Measurements from ENCODE around the gene MAP3K2.
"Not testable (repeated sequence)": the region's sequence is repeated elsewhere in the genome, so short reads cannot be mapped to it uniquely, and the experiment has no call there.

The MAP3K2 gene

DNA sequence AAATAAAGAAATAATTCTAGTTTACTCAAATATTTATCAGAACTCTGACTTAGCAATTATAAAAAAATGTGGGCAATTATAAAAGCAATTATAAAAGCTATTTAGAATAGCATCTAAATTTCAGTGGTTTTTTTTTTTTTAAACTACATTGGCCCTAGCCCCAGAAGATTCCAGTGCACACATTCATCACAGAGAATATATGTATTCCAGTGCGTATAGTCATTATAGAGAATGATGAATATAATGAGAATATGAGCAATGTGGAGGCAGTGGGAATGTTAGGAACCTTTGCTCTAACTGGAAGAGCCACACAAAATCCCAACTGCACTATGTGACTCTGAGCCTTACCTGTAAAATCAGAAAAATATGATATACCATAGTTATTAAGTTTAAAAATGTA, 10.5 kb downstream of the MAP3K2 start:
- no peak for DNase-seq

DNA sequence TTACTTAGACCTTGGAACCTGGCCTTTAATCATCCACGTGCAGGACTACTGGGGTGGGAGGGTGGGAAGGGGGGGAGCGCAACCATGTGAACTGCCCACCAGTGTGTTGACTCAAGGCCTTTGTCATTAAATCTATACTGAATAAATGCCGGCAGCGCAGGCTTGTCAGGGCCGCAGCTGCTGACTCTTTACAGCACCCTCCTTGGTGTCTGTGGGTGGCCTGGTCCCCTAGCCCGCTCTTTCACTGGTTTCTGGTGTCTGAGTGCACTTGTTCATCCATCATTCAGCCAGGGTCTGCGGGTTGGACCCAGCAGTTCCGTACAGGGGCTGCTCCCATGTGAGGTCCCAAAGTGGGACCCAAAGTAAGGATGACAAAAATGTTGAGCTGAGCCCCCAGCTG, 11.5 kb downstream of the MAP3K2 start:
- no peak for DNase-seq

DNA sequence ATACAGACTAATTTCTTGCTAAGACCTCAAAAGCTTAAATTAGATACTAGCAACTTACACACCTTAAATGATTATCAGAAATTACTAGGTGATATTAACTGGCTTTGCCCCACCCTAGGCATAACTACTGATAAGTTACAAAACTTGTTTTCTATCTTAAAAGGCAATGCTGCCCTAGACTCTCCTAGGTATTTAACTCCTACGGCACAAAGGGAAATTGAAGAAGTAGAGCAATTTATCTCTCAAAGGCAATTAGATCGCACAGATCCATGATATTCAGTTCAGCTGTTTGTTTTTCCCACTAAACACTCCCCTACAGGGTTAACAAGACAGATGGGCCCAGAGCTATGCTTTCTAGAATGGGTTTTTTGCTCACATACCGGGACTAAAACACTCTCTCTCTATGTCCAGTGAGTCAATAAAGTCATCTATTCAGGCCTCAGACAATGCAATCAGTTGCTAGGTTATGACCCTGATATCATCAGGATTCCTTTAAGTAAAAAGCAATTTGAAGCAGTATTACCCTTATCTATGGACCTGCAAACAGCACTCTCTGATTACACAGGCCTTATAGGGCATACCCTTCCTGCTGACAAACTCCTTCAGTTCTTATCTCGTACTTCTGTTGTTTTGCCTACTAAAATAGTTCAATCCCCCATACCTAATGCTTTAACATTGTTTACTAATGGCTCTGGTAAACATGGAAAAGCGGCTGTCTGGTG, 14.3 kb downstream of the MAP3K2 start:
- DNase-seq, result no peak

DNA sequence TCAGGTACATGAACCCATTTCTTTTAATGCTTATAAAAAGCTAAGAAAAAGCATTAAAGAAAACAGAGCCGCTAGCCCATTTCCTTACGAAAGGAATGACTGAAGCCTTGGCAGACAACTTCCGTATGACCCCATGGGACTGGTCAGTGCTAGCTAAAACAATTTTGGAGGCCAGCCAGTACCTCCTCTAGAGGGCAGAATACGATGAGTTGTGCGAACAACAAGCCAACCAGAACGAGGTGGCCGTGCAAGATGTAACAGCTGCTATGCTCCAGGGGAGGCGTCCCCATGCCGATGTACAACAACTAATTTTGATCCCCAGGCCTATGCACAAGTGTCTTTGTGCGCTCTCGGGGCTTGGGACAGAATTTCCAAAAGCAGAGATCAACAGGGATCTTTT, 16.7 kb downstream of the MAP3K2 start:
- no peak for DNase-seq

DNA sequence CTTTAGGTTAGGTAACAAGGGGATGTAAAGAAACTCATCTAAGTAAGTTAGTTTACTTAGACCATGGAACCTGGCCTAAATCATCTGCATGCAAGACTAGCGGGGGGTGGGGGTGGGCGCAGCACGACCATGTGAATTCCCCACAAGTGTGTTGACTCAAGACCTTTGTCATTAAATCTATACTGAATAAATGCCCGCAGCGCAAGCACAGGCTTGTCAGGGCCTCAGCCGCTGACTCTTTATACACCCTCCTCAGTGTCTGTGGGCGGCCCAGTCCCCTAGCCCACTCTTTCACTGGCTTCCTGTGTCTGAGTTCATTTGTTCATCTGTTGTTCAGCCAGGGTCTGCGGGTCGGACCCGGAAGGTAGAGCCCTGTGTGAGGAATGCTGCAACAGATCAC, 17.8 kb downstream of the MAP3K2 start:
- DNase-seq, result no peak

DNA sequence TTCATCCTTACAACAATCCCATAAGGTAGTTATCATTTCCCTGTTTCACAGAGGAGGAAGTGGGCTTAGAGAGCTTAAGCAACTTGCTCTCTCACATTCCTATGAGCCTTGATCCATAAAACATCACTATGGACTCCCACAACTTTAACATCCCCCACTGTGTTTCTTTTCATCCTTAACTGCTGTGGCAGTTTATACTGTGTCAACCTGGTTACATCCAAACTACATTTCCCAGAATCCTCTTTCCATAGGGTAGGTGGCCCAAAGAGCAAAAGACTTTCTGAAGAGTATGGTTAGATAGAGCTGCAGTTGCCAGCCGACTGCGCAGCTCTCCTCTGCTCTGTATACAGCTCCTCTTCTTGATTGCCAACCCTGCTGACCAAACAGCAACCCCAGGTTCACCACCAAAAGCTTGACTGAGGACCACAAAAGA, 22.5 kb downstream of the MAP3K2 start:
- no peak for DNase-seq

DNA sequence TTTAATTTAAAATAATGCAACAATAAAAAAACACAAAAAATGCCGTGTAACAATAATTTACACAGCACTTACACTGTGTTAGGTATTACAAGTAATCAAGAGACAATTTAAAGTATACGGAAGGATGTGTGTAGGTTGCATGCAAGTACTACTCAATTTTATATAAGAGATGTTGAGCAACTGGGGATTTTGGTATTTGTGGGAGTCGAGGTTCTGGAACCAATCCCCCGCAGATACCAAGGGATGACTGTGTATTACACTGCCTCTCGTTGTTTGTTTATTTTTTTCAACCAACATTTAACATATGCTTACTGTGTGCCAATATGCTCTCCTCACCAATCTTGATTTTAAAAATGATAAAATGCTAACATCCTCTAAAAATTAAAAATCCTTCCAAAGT, 24.8 kb downstream of the MAP3K2 start:
- DNase-seq, result peak; percentile 40

DNA sequence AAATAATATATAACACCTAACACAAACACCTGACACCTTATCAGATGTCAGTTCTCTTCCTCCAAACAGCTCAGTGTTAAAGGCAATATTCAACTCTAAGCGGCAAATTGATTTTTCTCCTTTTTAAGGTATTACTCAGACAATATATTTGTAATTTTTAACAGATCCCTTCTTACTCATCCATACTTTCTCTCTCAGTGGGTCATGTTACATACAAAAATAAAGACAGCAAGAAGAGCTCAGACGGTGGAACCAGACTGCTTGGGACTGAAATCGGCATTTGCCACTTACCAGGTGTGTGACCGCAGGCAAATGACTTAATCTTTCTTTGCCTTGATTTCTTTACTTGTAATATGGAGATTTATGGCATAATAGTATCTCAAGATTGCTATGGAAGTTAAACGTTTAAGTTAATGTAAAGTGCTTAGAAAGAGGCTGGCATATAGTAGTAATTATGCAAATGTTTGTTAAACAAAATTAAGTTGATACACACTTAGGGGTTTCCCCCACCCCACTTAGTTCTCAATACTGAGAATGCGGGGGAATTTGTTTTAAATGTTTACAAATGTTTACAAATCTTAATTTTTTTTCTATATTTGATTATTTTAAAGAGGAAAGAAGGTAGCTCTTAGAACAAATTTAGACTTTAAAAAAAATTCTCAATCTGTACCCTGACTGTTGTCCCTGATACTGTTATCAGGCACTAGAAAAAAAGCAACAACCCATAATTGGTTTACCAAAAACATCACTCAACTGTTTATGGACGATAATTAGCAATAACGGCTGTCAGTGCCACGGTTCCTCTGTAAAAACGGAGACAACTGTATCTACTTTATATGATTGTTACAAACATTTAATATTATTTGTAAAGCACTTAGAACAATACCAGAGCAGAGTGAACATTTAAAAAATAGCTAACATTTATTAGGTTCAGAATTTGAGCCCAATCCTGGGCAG, 25.6 kb downstream of the MAP3K2 start:
- no peak for DNase-seq

DNA sequence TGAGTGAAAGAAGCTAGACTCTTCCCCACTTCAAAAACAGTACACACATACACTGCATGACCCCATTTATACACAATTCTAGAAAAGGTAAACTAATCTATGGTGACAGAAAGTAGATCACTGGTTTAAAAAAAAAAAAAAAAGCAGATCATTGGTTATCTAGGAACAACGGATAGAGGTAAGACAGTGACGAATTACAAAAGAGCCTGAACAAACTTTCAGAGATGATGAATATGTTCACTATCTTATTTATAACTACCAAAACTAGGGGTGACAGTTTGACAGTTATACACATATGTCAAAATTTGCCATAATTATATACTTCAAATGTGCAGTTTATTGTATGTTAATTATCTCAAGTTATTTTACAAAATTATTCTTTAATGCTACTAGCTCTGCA, 27.5 kb downstream of the MAP3K2 start:
- DNase-seq, result no peak

DNA sequence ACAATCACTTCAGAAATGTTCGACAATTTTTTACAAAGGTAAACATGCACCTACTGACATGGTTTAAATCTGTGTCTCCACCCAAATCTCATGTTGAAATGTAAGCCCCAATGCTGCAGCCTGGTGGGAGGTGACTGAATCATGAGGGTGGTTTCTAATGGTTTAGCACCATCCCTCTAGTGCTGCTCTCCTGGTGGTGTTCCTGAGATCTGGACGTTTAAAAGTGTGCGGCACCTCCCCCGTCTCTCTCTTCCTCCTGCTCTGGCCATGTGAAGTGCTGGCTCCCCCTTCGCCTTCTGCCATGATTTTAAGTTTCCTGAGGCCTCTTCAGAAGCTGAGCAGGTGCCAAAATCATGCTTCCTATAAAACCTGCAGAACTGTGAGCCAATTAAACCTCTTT, 28.3 kb downstream of the MAP3K2 start:
- no peak for DNase-seq

DNA sequence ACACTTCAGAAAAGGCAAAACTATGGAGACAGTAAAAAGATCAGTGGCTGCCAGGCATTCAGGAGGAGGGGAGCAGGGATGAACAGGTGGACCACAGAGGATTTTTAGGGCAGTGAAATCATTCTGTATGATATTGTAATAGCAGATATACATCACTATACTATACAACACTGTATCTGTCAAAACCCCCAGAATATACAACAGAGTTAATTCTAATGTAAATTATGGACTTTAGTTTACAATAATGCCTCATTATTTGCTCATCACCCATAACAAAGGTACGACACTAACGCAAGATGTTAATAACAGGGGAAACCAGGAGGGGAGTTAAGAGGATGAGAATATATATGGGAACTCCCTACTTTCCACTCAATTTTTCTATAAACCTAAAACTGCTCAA, 28.8 kb downstream of the MAP3K2 start:
- DNase-seq, result no peak

DNA sequence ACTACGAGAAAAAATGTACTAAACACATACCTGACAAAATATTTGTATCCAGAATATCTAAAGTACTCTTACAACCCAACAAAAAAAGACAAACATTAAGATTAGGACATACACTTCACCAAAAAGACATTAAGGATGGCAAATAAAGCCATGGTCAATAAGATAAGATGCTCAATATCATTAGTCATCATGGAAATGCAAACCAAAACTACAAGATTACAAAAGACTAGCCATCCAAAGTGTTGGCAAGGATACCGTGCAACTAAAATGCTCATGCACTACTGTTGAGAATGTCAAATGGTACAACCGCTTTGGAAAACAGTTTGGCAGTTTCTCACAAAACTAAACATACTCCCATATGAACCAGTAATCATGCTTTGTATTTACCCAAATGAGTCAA, 29.7 kb downstream of the MAP3K2 start:
- no peak for DNase-seq

DNA sequence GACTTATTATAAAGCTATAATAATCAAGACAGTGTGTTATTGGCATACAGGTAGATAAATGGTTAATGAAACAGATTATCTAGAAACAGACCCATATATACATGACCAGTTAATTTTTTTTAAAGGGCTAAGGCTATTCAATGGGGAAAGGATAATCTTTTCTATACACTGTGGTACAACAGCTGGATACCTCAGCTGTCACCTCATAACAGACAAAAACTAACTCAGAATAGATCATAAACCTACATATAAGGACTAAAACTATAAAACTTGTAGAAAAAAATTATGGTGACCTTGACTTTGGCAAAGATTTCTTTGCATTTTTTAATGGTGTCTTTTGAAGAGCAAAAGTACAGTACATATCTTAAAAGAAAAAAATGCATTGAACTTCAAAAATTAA, 30.2 kb downstream of the MAP3K2 start:
- DNase-seq, result no peak

DNA sequence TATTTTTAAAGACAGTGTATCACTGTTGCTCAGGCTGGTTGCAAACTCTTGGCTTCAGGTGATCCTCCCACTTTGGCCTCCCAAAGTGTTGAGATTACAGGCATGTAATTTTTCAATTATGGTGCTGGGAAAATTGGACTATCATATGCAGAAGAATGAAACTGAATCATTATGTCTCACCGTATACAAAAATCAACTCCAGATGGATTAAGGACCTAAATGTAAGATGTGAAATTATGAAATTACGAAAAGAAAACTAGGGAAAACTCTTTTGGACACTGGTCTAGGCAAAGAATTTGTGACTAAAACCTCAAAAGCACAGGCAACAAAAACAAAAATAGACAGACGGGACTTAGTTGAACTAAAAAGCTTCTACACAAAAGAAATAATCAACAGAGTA, 31.2 kb downstream of the MAP3K2 start:
- no peak for DNase-seq

DNA sequence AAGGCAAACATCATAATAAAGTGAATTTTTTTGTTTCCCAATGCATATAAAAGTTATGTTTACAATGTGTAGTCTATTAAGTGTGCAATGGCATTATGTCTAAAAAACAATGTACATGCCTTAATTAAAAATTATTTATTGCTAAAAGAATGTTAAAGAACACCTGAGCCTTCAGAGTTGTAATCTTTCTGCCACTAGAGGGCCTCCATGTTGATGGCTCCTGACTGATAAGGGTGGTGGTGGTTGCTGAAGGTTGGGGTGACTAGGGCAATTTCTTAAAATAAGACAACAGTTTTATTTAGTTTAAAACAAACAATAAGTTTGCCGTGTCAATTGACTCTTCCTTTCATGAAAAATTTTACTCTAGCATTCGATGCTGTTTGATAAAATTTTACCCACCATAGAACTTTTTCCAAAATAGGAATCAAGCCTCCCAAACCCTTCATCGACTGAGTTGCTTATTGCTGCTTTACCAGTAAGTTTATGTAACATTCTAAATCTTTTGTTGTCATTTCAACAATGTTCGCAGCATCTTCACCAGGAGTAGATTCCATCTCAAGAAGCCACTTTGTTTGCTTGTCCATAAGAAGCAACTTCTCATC, 32.3 kb downstream of the MAP3K2 start:
- peak; percentile 15 for DNase-seq

DNA sequence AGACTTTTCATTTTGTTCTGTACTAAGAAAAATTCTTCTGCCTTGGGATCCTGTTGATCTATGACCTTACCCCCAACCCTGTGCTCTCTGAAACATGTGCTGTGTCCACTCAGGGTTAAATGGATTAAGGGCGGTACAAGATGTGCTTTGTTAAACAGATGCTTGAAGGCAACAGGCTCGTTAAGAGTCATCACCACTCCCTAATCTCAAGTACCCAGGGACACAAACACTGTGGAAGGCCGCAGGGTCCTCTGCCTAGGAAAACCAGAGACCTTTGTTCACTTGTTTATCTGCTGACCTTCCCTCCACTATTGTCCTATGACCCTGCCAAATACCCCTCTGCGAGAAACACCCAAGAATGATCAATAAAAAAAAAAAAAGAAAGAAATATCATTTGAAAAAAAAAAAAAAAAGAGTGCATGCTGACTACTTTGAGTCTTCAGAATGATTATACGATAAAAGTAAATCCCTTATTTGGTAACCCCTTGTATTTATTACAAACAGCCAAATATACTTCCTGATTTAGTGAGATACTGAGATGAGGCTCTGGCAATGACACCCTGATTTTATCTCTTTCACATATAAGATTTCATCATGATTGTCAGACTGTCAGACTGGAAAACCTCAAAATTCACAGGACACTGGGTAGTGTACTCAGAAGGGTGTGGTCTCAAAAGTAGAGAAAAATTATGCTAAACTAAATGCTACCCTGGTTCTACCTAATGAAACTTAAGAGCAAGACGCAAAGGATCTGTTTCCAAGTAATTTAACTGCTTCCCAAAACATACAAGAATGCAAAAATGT, 33.7 kb downstream of the MAP3K2 start:
- not testable (repeated sequence) for DNase-seq

DNA sequence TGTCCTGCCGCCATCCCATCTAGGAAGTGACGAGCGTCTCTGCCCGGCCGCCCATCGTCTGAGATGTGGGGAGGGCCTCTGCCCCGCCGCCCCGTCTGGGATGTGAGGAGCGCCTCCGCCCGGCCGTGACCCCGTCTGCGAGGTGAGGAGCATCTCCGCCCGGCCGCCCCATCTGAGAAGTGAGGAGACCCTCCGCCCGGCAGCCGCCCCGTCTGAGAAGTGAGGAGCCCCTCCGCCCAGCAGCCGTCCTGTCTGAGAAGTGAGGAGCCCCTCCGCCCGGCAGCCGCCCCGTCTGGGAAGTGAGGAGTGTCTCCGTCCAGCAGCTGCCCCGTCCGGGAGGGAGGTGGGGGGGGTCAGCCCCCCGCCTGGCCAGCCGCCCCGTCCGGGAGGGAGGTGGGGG, 34.6 kb downstream of the MAP3K2 start:
- DNase-seq, result not testable (repeated sequence)

DNA sequence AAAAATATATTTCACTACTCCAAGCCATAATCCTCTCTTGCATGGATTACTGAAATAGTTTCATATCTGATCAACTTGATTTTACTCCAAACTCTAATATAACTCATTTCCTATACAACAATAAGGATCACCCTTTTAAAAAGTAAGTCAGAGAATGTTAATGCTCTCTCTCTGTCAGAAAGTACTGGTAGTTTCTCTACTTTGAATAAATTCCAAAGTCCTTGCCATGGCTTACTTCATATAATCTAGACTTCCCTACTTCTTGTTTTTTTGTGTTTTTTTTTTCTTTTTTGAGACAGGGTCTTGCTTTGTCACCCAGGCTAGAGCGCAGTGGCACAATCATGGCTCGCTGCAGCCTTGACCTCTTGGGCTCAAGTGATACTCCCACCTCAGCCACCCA, 36.2 kb downstream of the MAP3K2 start:
- no peak for DNase-seq

DNA sequence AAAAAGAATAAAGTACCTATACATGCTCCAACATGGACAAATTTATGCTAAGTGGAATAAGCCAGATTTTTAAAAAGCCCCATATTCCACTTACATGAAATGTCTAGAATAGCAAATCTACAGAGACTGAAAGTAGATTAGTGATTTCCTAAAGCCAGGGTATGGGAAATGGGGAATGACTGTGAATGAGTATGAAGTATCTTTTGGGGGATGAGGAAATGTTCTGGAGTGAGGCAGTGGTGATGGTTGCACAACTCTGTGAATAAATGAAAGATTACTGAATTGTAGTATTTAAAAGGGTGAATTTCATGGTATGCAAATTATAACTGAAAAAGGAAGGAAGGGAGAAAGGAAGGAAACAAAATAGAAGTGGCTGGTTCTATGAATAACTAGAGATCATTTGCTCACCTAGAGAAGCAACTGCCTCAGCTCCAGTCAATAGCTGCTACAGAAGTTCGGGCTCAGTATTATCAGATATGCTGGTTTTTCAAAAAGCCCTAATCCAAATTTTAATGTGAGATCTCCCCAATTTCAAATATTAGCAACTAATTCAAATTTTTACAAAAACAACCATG, 39.3 kb downstream of the MAP3K2 start:
- no peak for DNase-seq

DNA sequence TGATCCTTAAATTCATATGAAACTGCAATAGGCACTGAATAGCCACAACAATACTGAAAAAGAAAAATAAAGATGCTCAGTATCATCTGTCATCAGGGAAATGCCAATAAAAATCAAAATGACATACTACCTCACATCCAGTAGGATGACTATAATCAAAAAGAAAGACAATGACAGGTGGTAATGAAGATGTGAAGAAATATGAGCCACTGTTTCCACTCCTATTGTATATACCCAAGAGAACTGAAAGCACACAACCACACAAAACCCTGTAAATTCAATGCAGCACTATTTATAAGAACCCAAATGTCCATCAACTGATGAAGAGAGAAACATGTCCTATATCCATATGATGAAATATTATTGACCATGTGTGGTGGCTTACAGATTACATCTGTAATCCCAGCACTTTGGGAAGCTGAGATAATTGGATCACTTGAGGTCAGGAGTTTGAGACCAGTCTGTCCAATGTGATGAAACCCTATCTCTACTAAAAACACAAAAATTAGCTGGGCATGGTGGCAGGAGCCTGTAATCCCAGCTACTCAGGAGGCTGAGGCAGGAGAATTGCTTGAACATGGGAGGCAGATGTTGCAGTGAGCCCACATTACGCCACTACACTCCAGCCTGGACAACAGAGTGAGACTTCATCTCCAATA, 39.9 kb downstream of the MAP3K2 start:
- no peak for DNase-seq

DNA sequence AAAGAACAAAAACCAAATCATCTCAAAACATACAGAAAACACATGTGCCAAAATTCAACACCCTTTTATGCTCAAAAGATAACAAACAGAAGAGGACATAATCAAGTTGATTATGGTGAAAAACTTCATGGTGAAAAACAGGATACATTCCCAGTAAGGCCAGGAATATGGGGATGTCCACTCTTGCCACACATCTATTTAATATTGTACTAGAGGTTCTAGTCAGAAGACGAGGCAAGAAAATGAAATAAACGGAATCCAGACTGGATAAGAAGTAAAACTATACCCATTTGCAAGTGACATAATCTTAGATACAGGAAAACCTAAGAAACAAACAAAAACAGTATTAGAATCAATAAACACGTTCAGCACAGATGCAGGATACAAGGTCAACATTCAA, 40.8 kb downstream of the MAP3K2 start:
- no peak for DNase-seq

DNA sequence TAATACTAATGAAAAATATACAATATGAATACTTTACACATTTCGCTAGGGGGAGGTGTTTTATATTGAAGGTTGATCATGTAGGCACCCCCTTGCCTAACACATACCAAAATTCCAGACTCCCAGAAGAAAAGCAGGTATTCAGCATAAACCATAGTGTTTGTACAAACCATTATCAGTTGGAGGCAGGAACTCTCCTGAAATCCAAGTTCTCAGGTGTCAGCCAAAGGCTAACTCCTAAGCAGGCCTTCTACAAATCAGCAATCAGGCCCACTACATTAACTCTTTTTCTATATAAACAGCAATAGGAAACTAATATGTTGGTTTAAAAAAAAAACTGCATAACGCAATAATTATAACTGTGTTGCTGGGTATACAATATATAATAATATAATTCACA, 44.5 kb downstream of the MAP3K2 start:
- no peak for DNase-seq

Data from EL (cell line).